ENCODE data around the gene BCDIN3D. TPM values are rescaled to one million over a fixed set of nuclear protein-coding genes. Genes with fewer than 3 reads are reported as not detected.

BCDIN3D gene
- total RNA-seq, 1 experiment from 2014 or later = 4.8 TPM

- in situ Hi-C loops (cut with HindIII; ENCODE audit: low pct_unique_long_range_greater_than_20kb, low sequenced_read_pairs) = no loop called here
- H3K9me3 ChIP-seq (ENCODE audit: control insufficient read depth, insufficient read depth, low read depth, low read length) = no peaks in the 10 kb centered on the region
Observed at GRCh38 chr12:49790741-49791555, 52.0 kb downstream of the BCDIN3D start.

GRCh38 chr12:49789992-49790391 lies 52.9 kb downstream of the BCDIN3D start:
- Histone ChIP-seq H3K27me3 (ENCODE audit: control insufficient read depth, insufficient read depth, low read length) (no peaks in the 10 kb centered on the region), H3K36me3 (ENCODE audit: control insufficient read depth, insufficient read depth, low read length) (no peaks in the 10 kb centered on the region), H3K9me3 (ENCODE audit: control insufficient read depth, insufficient read depth, low read depth, low read length) (no peaks in the 10 kb centered on the region), H3K27ac (ENCODE audit: low read length) (no peak overlapping the region), H3K4me1 (ENCODE audit: control insufficient read depth, insufficient read depth, low read length) (no peaks in the 10 kb centered on the region), H3K4me3 (ENCODE audit: low read depth in 2 of 2, low read length in 2 of 2) (no peak overlapping the region)
- ChIA-PET POLR2A (no interaction called here), CTCF (no interaction called here)
- ATAC-seq = no peak
- intact Hi-C loops (cut with micrococcal nuclease; ENCODE audit: unreplicated experiment) = no loop called here
- TF ChIP-seq, protein P1, sequence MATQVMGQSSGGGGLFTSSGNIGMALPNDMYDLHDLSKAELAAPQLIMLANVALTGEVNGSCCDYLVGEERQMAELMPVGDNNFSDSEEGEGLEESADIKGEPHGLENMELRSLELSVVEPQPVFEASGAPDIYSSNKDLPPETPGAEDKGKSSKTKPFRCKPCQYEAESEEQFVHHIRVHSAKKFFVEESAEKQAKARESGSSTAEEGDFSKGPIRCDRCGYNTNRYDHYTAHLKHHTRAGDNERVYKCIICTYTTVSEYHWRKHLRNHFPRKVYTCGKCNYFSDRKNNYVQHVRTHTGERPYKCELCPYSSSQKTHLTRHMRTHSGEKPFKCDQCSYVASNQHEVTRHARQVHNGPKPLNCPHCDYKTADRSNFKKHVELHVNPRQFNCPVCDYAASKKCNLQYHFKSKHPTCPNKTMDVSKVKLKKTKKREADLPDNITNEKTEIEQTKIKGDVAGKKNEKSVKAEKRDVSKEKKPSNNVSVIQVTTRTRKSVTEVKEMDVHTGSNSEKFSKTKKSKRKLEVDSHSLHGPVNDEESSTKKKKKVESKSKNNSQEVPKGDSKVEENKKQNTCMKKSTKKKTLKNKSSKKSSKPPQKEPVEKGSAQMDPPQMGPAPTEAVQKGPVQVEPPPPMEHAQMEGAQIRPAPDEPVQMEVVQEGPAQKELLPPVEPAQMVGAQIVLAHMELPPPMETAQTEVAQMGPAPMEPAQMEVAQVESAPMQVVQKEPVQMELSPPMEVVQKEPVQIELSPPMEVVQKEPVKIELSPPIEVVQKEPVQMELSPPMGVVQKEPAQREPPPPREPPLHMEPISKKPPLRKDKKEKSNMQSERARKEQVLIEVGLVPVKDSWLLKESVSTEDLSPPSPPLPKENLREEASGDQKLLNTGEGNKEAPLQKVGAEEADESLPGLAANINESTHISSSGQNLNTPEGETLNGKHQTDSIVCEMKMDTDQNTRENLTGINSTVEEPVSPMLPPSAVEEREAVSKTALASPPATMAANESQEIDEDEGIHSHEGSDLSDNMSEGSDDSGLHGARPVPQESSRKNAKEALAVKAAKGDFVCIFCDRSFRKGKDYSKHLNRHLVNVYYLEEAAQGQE (IDR thresholded peaks at IDR 0.05; ENCODE audit: insufficient read depth in 1 of 2, low read depth in 2 of 2, low read length in 1 of 2) = no peak
- TF ChIP-seq TCF7L2 (IDR thresholded peaks at IDR 0.05; ENCODE audit: low read depth, low read length) = no peak
- TF ChIP-seq CTCF (IDR thresholded peaks at IDR 0.05) = no peak
- no TSS peak for BruUV-seq (replicated peaks)
- DNase-seq (ENCODE audit: low read depth, low spot score) = no peak
- in situ Hi-C loops (cut with HindIII; ENCODE audit: low pct_unique_long_range_greater_than_20kb, low sequenced_read_pairs) = no loop called here

More at GRCh38 chr12:49790741-49791555, 52.0 kb downstream of the BCDIN3D start:
- CTCF ChIA-PET = no interaction called here
- BruUV-seq (replicated peaks) = no TSS peak
- no peak for DNase-seq (ENCODE audit: low read depth, low spot score)
- no peak for TF ChIP-seq POLR2AphosphoS5 (IDR thresholded peaks at IDR 0.05; ENCODE audit: low read depth, low read length)
- no peak for TF ChIP-seq SIN3A (IDR thresholded peaks at IDR 0.05; ENCODE audit: borderline replicate concordance, insufficient read depth, low read depth, low read length)
- TF ChIP-seq CTCF (IDR thresholded peaks at IDR 0.05) = no peak
- TF ChIP-seq, protein P1 (IDR thresholded peaks at IDR 0.05; ENCODE audit: insufficient read depth in 1 of 2, low read depth in 2 of 2, low read length in 1 of 2) = no peak
- H3K27me3 ChIP-seq (ENCODE audit: control insufficient read depth, insufficient read depth, low read length) = no peaks in the 10 kb centered on the region
- H3K36me3 ChIP-seq (ENCODE audit: control insufficient read depth, insufficient read depth, low read length) = no peaks in the 10 kb centered on the region
- H3K4me1 ChIP-seq (ENCODE audit: control insufficient read depth, insufficient read depth, low read length) = no peaks in the 10 kb centered on the region
- H3K4me3 ChIP-seq (ENCODE audit: low read depth in 2 of 2, low read length in 2 of 2) = no peak overlapping the region
- no peak for ATAC-seq
- H3K27ac ChIP-seq (ENCODE audit: low read length) = no peak overlapping the region
- intact Hi-C loops (cut with micrococcal nuclease; ENCODE audit: unreplicated experiment) = no loop called here
- POLR2A ChIA-PET = no interaction called here

Data from Panc1 (cell line).